Measurements from ENCODE around the gene CARD11. TPM values are rescaled to one million over a fixed set of nuclear protein-coding genes. Genes with fewer than 3 reads are reported as not detected.

CARD11 gene
- total RNA-seq, 1 donor from 2014 or later, result 0.37 TPM

- DNase-seq (ENCODE audit: low read depth, low spot score), result no peak
- peaks cover 5% of the 10 kb centered on the region for H3K36me3 Mint-ChIP-seq (ENCODE audit: low read depth)
- no peak overlapping the region for H3K27ac Mint-ChIP-seq (ENCODE audit: unreplicated experiment)
- H3K9me3 Mint-ChIP-seq, result peaks cover 5% of the 10 kb centered on the region
- no peaks in the 10 kb centered on the region for H3K27me3 Mint-ChIP-seq (ENCODE audit: low read depth)
- no peak overlapping the region for H3K4me3 Mint-ChIP-seq
- TF ChIP-seq CTCF (conservative IDR thresholded peaks at IDR 0.05), result no peak
- peaks cover 3% of the 10 kb centered on the region for H3K4me1 Mint-ChIP-seq
Observed at GRCh38 chr7:2954433-2954853, 89.2 kb downstream of the CARD11 start.

GRCh38 chr7:2953588-2954407 lies 89.9 kb downstream of the CARD11 start:
- peaks cover 8% of the 10 kb centered on the region for H3K9me3 Mint-ChIP-seq
- peaks cover 3% of the 10 kb centered on the region for H3K4me1 Mint-ChIP-seq
- no peak for DNase-seq (ENCODE audit: low read depth, low spot score)
- peaks cover 5% of the 10 kb centered on the region for H3K36me3 Mint-ChIP-seq (ENCODE audit: low read depth)
- H3K4me3 Mint-ChIP-seq, result no peak overlapping the region
- H3K27ac Mint-ChIP-seq (ENCODE audit: unreplicated experiment), result no peak overlapping the region
- no peaks in the 10 kb centered on the region for H3K27me3 Mint-ChIP-seq (ENCODE audit: low read depth)
- no peak for TF ChIP-seq CTCF (conservative IDR thresholded peaks at IDR 0.05)

GRCh38 chr7:2953099-2953498 lies 90.6 kb downstream of the CARD11 start:
- Mint-ChIP-seq H3K36me3 (ENCODE audit: low read depth) (peaks cover 5% of the 10 kb centered on the region), H3K4me1 (no peaks in the 10 kb centered on the region), H3K9me3 (peaks cover 10% of the 10 kb centered on the region), H3K27me3 (ENCODE audit: low read depth) (no peaks in the 10 kb centered on the region), H3K27ac (ENCODE audit: unreplicated experiment) (no peak overlapping the region), H3K4me3 (no peak overlapping the region)
- no peak for TF ChIP-seq CTCF (conservative IDR thresholded peaks at IDR 0.05)
- DNase-seq (ENCODE audit: low read depth, low spot score), result no peak

DNA sequence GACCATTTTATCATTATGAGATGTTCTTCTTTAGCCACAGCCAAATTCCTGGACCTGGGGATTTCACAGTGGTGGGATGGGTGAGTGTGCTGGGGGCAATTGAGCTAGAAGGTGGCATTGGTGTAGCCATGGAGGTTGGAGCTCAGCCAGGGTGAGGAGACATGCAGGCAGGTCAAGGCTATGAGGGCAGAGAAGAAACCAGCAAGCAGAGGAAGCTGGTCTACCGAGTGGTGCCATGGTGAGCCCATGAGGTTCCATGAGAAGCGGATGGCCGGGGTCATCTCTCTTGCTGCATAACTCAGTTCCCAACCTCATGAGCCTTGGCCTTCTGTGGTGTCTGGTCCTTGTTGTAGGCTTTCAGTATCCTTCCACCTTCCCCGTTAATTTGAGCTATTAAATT lies 91.4 kb downstream of the CARD11 start:
- TF ChIP-seq CTCF (conservative IDR thresholded peaks at IDR 0.05), result no peak
- no peak overlapping the region for H3K27ac Mint-ChIP-seq (ENCODE audit: unreplicated experiment)
- peaks cover 5% of the 10 kb centered on the region for H3K36me3 Mint-ChIP-seq (ENCODE audit: low read depth)
- no peaks in the 10 kb centered on the region for H3K4me1 Mint-ChIP-seq
- peaks cover 10% of the 10 kb centered on the region for H3K9me3 Mint-ChIP-seq
- DNase-seq (ENCODE audit: low read depth, low spot score), result no peak
- peaks cover 3% of the 10 kb centered on the region for H3K27me3 Mint-ChIP-seq (ENCODE audit: low read depth)
- H3K4me3 Mint-ChIP-seq, result no peak overlapping the region

DNA sequence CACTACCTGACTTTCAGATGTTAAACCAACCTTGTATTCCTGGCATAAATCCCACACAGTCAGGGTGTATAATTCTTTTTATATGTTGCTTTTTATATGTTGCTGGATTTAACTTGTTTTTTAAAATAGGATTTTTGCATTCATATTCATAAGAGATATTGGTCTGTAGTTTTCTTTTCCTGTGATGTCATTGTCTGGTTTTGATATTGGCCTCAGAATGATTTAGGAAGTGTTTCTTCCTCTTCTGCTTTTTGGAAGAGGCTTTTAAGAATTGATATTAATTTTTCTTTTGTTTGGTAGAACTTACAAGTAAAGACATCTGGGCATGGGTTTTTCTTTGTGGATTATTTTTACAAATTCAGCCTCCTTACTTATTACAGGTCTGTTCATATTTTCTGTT lies 93.1 kb downstream of the CARD11 start:
- H3K9me3 Mint-ChIP-seq, result peaks cover 10% of the 10 kb centered on the region

More for the DNA sequence above, 93.1 kb downstream of the CARD11 start:
- H3K4me1 Mint-ChIP-seq, result no peaks in the 10 kb centered on the region
- H3K27ac Mint-ChIP-seq (ENCODE audit: unreplicated experiment), result no peak overlapping the region
- DNase-seq (ENCODE audit: low read depth, low spot score), result no peak
- TF ChIP-seq CTCF (conservative IDR thresholded peaks at IDR 0.05), result no peak
- peaks cover 6% of the 10 kb centered on the region for H3K27me3 Mint-ChIP-seq (ENCODE audit: low read depth)
- H3K36me3 Mint-ChIP-seq (ENCODE audit: low read depth), result peaks cover 5% of the 10 kb centered on the region
- no peak overlapping the region for H3K4me3 Mint-ChIP-seq

Measured in neural crest cell (in vitro differentiated cells).